ENCODE measurements around the gene SLC25A52. TPM values are rescaled to one million over a fixed set of nuclear protein-coding genes. Genes with fewer than 3 reads are reported as not detected.

SLC25A52 gene
- total and polyA plus RNA-seq, 10 donors: 0.09 to 1.4 TPM; not detected in 8

DNA sequence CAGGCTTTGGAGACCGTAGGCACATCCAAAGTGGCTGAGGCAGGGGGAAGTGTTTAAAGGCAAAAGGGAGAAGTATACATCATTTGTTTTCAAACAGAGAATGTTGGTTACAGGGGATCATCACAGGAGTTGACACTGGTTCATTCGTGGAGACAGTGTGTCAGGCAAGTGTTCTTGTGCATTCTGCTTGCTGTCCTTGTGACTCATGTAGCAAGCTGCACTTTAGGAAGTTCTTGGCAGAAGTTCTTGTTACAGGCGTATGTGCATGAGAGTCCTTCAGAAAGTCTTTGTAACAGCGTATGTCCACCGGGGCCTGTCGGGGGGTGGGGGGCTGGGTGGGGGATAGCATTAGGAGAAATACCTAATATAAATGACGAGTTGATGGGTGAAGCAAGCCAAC lies 39.8 kb downstream of the SLC25A52 start:
- intact Hi-C loops (cut with DNase I; ENCODE audit: low total_unique reads): no loop called here
- peaks cover 0 to 12% (median 4%) of the 10 kb centered on the region in 8 donors for H3K9me3 ChIP-seq

GRCh38 chr18:31719363-31720006 lies 41.2 kb downstream of the SLC25A52 start:
- Histone ChIP-seq H3K36me3 (no peaks in the 10 kb centered on the region), H3K4me3 (no peak overlapping the region), H3K4me1 (peaks cover 0 to 10% (median 4%) of the 10 kb centered on the region in 6 donors), H3K27me3 (replicated peaks in 1 of 7) (peaks cover 0 to 19% (median 8%) of the 10 kb centered on the region in 7 donors), H3K9me3 (peaks cover 0 to 12% (median 4%) of the 10 kb centered on the region in 8 donors), H3K27ac (no peak overlapping the region)
- intact Hi-C loops (cut with DNase I; ENCODE audit: low total_unique reads): no loop called here
- DNase-seq: no peak
- 86 to 94% (median 89%) methylated on average over 7 of the region's 7 CpGs for WGBS, 5 donors
- no peak for TF ChIP-seq POLR2AphosphoS5 (IDR thresholded peaks at IDR 0.05)
- no peak for TF ChIP-seq POLR2A (IDR thresholded peaks at IDR 0.05)
- TF ChIP-seq, protein P1, sequence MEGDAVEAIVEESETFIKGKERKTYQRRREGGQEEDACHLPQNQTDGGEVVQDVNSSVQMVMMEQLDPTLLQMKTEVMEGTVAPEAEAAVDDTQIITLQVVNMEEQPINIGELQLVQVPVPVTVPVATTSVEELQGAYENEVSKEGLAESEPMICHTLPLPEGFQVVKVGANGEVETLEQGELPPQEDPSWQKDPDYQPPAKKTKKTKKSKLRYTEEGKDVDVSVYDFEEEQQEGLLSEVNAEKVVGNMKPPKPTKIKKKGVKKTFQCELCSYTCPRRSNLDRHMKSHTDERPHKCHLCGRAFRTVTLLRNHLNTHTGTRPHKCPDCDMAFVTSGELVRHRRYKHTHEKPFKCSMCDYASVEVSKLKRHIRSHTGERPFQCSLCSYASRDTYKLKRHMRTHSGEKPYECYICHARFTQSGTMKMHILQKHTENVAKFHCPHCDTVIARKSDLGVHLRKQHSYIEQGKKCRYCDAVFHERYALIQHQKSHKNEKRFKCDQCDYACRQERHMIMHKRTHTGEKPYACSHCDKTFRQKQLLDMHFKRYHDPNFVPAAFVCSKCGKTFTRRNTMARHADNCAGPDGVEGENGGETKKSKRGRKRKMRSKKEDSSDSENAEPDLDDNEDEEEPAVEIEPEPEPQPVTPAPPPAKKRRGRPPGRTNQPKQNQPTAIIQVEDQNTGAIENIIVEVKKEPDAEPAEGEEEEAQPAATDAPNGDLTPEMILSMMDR (IDR thresholded peaks at IDR 0.05 in 8 of 11, conservative IDR thresholded peaks at IDR 0.05 in 3 of 11): no peak

More for the DNA sequence above, 39.8 kb downstream of the SLC25A52 start:
- Histone ChIP-seq H3K27me3 (replicated peaks in 1 of 7) (peaks cover 0 to 30% (median 10%) of the 10 kb centered on the region in 7 donors), H3K4me1 (peaks cover 0 to 14% (median 6%) of the 10 kb centered on the region in 6 donors), H3K4me3 (no peak overlapping the region), H3K27ac (no peak overlapping the region), H3K36me3 (no peaks in the 10 kb centered on the region)
- no peak for DNase-seq
- TF ChIP-seq POLR2AphosphoS5 (IDR thresholded peaks at IDR 0.05) (no peak), POLR2A (IDR thresholded peaks at IDR 0.05) (no peak)
- TF ChIP-seq, protein P1 (IDR thresholded peaks at IDR 0.05 in 8 of 11, conservative IDR thresholded peaks at IDR 0.05 in 3 of 11): no peak
- 61 to 81% (median 74%) methylated on average over 7 of the region's 7 CpGs for WGBS, 5 donors

DNA sequence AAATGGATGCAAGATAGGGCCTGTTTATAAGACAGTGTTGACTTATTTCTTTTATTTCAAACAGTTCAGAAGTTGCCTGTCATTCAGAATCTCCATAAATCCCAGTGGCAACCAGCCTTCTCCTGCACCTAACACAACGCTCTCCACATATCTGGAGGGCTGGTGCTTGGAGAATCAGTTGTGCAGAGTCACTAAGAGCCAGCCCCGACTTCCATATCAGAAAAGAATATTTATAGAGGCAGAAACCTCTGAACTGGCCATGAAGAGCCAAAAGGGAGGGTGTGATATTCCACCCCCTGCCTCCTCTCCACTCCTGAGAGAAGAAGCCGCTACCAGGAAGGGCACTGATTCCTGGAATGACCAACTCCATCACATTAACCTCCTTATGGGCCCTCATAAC lies 42.3 kb downstream of the SLC25A52 start:
- H3K27ac ChIP-seq: no peak overlapping the region
- H3K27me3 ChIP-seq (replicated peaks in 1 of 7): peaks cover 0 to 8% (median 0%) of the 10 kb centered on the region in 7 donors
- no peak for DNase-seq
- H3K36me3 ChIP-seq: no peaks in the 10 kb centered on the region
- no peak for TF ChIP-seq POLR2A (IDR thresholded peaks at IDR 0.05)
- no peak overlapping the region for H3K4me3 ChIP-seq
- H3K9me3 ChIP-seq: peaks cover 0 to 12% (median 4%) of the 10 kb centered on the region in 8 donors
- 75 to 91% (median 90%) methylated on average over 3 of the region's 3 CpGs for WGBS, 5 donors
- H3K4me1 ChIP-seq: no peaks in the 10 kb centered on the region
- intact Hi-C loops (cut with DNase I; ENCODE audit: low total_unique reads): no loop called here

- Histone ChIP-seq H3K27ac (no peak overlapping the region), H3K4me1 (no peaks in the 10 kb centered on the region), H3K27me3 (replicated peaks in 1 of 7) (no peaks in the 10 kb centered on the region), H3K9me3 (peaks cover 0 to 12% (median 4%) of the 10 kb centered on the region in 8 donors), H3K4me3 (no peak overlapping the region), H3K36me3 (no peaks in the 10 kb centered on the region)
- TF ChIP-seq POLR2A (IDR thresholded peaks at IDR 0.05) (no peak), POLR2AphosphoS5 (IDR thresholded peaks at IDR 0.05) (no peak)
- TF ChIP-seq, protein P1 (IDR thresholded peaks at IDR 0.05 in 8 of 11, conservative IDR thresholded peaks at IDR 0.05 in 3 of 11): no peak
- WGBS, 5 donors: 60 to 85% (median 72%) methylated on average over 3 of the region's 3 CpGs
- intact Hi-C loops (cut with DNase I; ENCODE audit: low total_unique reads): no loop called here
- DNase-seq: no peak
These were observed 44.3 kb downstream of the SLC25A52 start for GRCh38 chr18:31716362-31716761.
